ENCODE results near the gene CRIP2.

The CRIP2 gene

DNA sequence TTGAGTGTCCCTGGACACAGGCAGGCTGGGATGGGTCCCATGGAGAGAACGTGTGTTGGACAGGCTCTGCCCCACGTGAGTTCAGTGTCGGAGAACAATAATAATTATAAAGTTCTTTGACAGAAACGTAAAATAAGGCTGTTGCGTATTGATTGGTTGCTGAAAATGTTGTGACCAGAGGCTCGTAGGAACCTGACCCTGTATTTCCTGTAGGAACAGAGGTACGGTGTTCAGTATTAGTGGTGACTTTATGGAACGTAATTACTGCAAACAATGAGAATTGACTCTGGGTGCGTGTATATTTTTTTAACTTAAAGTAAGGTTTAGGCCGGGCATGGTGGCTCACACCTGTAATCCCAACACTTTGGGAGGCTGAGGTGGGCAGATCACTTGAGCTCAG, 47.2 kb upstream of the CRIP2 start:
- Histone ChIP-seq H2BK120ac (ENCODE audit: low read depth, low read length) (no peak overlapping the region), H4K8ac (ENCODE audit: low read depth, low read length) (no peak overlapping the region), H2BK5ac (ENCODE audit: low read length) (no peak overlapping the region), H4K91ac (ENCODE audit: low read depth, low read length, poor library complexity) (no peak overlapping the region), H3K23ac (ENCODE audit: low read depth, low read length, poor library complexity) (no peak overlapping the region), H3K4me3 (ENCODE audit: low read length in 2 of 2) (no peak overlapping the region), H3K18ac (ENCODE audit: low read length) (no peak overlapping the region), H3K9me3 (replicated peaks in 1 of 2; ENCODE audit: control insufficient read depth in 2 of 2, insufficient read depth in 1 of 2, low read depth in 1 of 2, low read length in 2 of 2) (peaks cover 15 to 38% of the 10 kb centered on the region in 2 donors), H3K27ac (replicated peaks; ENCODE audit: low read length) (no peak overlapping the region), H2BK12ac (ENCODE audit: low read length) (no peak overlapping the region), H2BK15ac (ENCODE audit: low read length) (no peak overlapping the region), H3K4me1 (ENCODE audit: control insufficient read depth in 2 of 2, insufficient read depth in 1 of 2, low read depth in 1 of 2, low read length in 2 of 2) (peaks cover 2 to 3% of the 10 kb centered on the region in 2 donors), H3K9ac (ENCODE audit: low read depth, low read length, poor library complexity) (no peak overlapping the region), H3K79me1 (ENCODE audit: low read depth, low read length) (peaks cover 23% of the 10 kb centered on the region), H2AK5ac (ENCODE audit: low read depth, low read length) (no peak overlapping the region), H3K27me3 (ENCODE audit: control insufficient read depth in 3 of 3, insufficient read depth in 3 of 3, low read depth in 1 of 3, low read length in 3 of 3) (no peaks in the 10 kb centered on the region), H3K4me2 (ENCODE audit: insufficient read depth, low read length, poor library complexity, severe bottlenecking) (no peak overlapping the region), H3K4ac (ENCODE audit: low read length) (no peak overlapping the region), H2AFZ (ENCODE audit: low read length) (no peak overlapping the region), H3K36me3 (replicated peaks in 1 of 2; ENCODE audit: control insufficient read depth in 2 of 2, insufficient read depth in 2 of 2, low read length in 2 of 2) (peaks cover 27 to 74% of the 10 kb centered on the region in 2 donors), H3K14ac (ENCODE audit: low read length) (no peak overlapping the region)
- WGBS, 2 donors (ENCODE audit: extremely low coverage in 2 of 2, insufficient read length in 2 of 2, insufficient replicate concordance in 1 of 2) = no CpG with 5 or more reads among the region's 10 CpGs
- DNase-seq (ENCODE audit: low spot score) = no peak

- no peak overlapping the region for H4K91ac ChIP-seq (ENCODE audit: low read depth, low read length, poor library complexity)
- no peak overlapping the region for H2BK12ac ChIP-seq (ENCODE audit: low read length)
- H2BK120ac ChIP-seq (ENCODE audit: low read depth, low read length) = no peak overlapping the region
- H3K27me3 ChIP-seq (ENCODE audit: control insufficient read depth in 3 of 3, insufficient read depth in 3 of 3, low read depth in 1 of 3, low read length in 3 of 3) = no peaks in the 10 kb centered on the region
- peaks cover 27 to 68% of the 10 kb centered on the region in 2 donors for H3K36me3 ChIP-seq (replicated peaks in 1 of 2; ENCODE audit: control insufficient read depth in 2 of 2, insufficient read depth in 2 of 2, low read length in 2 of 2)
- no peak overlapping the region for H2AK5ac ChIP-seq (ENCODE audit: low read depth, low read length)
- H3K23ac ChIP-seq (ENCODE audit: low read depth, low read length, poor library complexity) = no peak overlapping the region
- no peak overlapping the region for H2AFZ ChIP-seq (ENCODE audit: low read length)
- DNase-seq (ENCODE audit: low spot score) = no peak
- no CpG with 5 or more reads among the region's 9 CpGs for WGBS, 2 donors (ENCODE audit: extremely low coverage in 2 of 2, insufficient read length in 2 of 2, insufficient replicate concordance in 1 of 2)
- H3K14ac ChIP-seq (ENCODE audit: low read length) = no peak overlapping the region
- no peak overlapping the region for H2BK15ac ChIP-seq (ENCODE audit: low read length)
- H3K27ac ChIP-seq (replicated peaks; ENCODE audit: low read length) = no peak overlapping the region
- no peak overlapping the region for H3K18ac ChIP-seq (ENCODE audit: low read length)
- H2BK5ac ChIP-seq (ENCODE audit: low read length) = no peak overlapping the region
- no peak overlapping the region for H4K8ac ChIP-seq (ENCODE audit: low read depth, low read length)
- no peak overlapping the region for H3K4ac ChIP-seq (ENCODE audit: low read length)
- H3K9me3 ChIP-seq (replicated peaks in 1 of 2; ENCODE audit: control insufficient read depth in 2 of 2, insufficient read depth in 1 of 2, low read depth in 1 of 2, low read length in 2 of 2) = peaks cover 15 to 38% of the 10 kb centered on the region in 2 donors
- H3K79me1 ChIP-seq (ENCODE audit: low read depth, low read length) = peaks cover 25% of the 10 kb centered on the region
- no peak overlapping the region for H3K9ac ChIP-seq (ENCODE audit: low read depth, low read length, poor library complexity)
- H3K4me3 ChIP-seq (ENCODE audit: low read length in 2 of 2) = no peak overlapping the region
- no peaks in the 10 kb centered on the region for H3K4me1 ChIP-seq (ENCODE audit: control insufficient read depth in 2 of 2, insufficient read depth in 1 of 2, low read depth in 1 of 2, low read length in 2 of 2)
- no peak overlapping the region for H3K4me2 ChIP-seq (ENCODE audit: insufficient read depth, low read length, poor library complexity, severe bottlenecking)
These were observed 46.6 kb upstream of the CRIP2 start for GRCh38 chr14:105427936-105428485.

DNA sequence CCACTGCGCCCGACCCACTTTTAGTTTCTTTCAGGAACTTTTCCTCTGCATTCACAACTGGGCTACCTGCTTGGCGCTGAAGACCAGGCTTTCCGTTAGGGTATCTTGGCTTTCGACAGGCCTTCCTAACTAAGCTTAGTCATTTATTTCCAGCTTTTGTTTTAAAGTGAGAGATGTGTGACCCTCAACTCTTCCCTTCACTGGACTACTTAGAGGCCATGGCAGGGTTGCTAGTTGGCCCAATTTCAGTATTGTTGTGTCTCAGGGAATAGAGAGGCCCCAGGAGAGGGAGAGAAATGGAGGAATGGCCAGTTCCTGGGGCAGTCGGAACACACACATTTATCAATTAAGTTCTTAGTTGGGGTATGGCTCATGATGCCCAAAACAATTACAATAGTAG, 44.6 kb upstream of the CRIP2 start:
- no peak for DNase-seq (ENCODE audit: low spot score)
- H3K9ac ChIP-seq (ENCODE audit: low read depth, low read length, poor library complexity) = no peak overlapping the region

DNA sequence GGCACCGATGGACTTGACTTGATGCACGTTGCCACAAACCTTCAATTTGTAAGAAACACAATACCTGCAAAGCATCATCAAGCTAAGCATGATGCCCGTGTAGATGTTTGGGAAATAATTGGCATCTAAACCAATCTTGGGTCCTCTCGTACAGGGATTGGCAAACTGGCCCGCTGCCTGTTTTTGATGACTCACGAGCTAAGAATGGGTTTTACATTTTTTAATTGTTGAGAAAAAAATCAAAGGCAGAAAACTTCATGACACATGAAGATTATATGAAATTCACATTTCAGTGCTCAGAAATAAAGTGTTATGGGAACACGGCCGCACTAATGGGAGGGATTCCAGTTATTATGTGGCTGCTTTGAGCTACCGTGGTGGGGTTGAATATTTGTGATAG, 44.1 kb upstream of the CRIP2 start:
- no peak overlapping the region for H3K27ac ChIP-seq (replicated peaks; ENCODE audit: low read length)
- H3K4me1 ChIP-seq (ENCODE audit: control insufficient read depth in 2 of 2, insufficient read depth in 1 of 2, low read depth in 1 of 2, low read length in 2 of 2) = peaks cover 0 to 4% of the 10 kb centered on the region in 2 donors
- H2BK12ac ChIP-seq (ENCODE audit: low read length) = no peak overlapping the region
- peaks cover 24 to 63% of the 10 kb centered on the region in 2 donors for H3K36me3 ChIP-seq (replicated peaks in 1 of 2; ENCODE audit: control insufficient read depth in 2 of 2, insufficient read depth in 2 of 2, low read length in 2 of 2)
- no peak overlapping the region for H4K8ac ChIP-seq (ENCODE audit: low read depth, low read length)
- no peak overlapping the region for H3K4me3 ChIP-seq (ENCODE audit: low read length in 2 of 2)
- no peak overlapping the region for H4K91ac ChIP-seq (ENCODE audit: low read depth, low read length, poor library complexity)
- peaks cover 16% of the 10 kb centered on the region for H3K79me1 ChIP-seq (ENCODE audit: low read depth, low read length)
- H3K18ac ChIP-seq (ENCODE audit: low read length) = no peak overlapping the region
- no CpG with 5 or more reads among the region's 9 CpGs for WGBS, 2 donors (ENCODE audit: extremely low coverage in 2 of 2, insufficient read length in 2 of 2, insufficient replicate concordance in 1 of 2)
- no peak overlapping the region for H2BK5ac ChIP-seq (ENCODE audit: low read length)
- no peak for DNase-seq (ENCODE audit: low spot score)
- peaks cover 15 to 42% of the 10 kb centered on the region in 2 donors for H3K9me3 ChIP-seq (replicated peaks in 1 of 2; ENCODE audit: control insufficient read depth in 2 of 2, insufficient read depth in 1 of 2, low read depth in 1 of 2, low read length in 2 of 2)
- no peaks in the 10 kb centered on the region for H3K27me3 ChIP-seq (ENCODE audit: control insufficient read depth in 3 of 3, insufficient read depth in 3 of 3, low read depth in 1 of 3, low read length in 3 of 3)
- no peak overlapping the region for H2AFZ ChIP-seq (ENCODE audit: low read length)
- no peak overlapping the region for H2AK5ac ChIP-seq (ENCODE audit: low read depth, low read length)
- no peak overlapping the region for H2BK120ac ChIP-seq (ENCODE audit: low read depth, low read length)
- H3K4me2 ChIP-seq (ENCODE audit: insufficient read depth, low read length, poor library complexity, severe bottlenecking) = no peak overlapping the region
- no peak overlapping the region for H2BK15ac ChIP-seq (ENCODE audit: low read length)
- H3K9ac ChIP-seq (ENCODE audit: low read depth, low read length, poor library complexity) = no peak overlapping the region
- no peak overlapping the region for H3K4ac ChIP-seq (ENCODE audit: low read length)
- no peak overlapping the region for H3K14ac ChIP-seq (ENCODE audit: low read length)
- H3K23ac ChIP-seq (ENCODE audit: low read depth, low read length, poor library complexity) = no peak overlapping the region

More for the DNA sequence above, 44.6 kb upstream of the CRIP2 start:
- no peak overlapping the region for H2BK12ac ChIP-seq (ENCODE audit: low read length)
- H4K91ac ChIP-seq (ENCODE audit: low read depth, low read length, poor library complexity) = no peak overlapping the region
- H3K27ac ChIP-seq (replicated peaks; ENCODE audit: low read length) = no peak overlapping the region
- no peak overlapping the region for H2BK15ac ChIP-seq (ENCODE audit: low read length)
- WGBS, 2 donors (ENCODE audit: extremely low coverage in 2 of 2, insufficient read length in 2 of 2, insufficient replicate concordance in 1 of 2) = no CpG with 5 or more reads among the region's 6 CpGs
- peaks cover 0 to 4% of the 10 kb centered on the region in 2 donors for H3K4me1 ChIP-seq (ENCODE audit: control insufficient read depth in 2 of 2, insufficient read depth in 1 of 2, low read depth in 1 of 2, low read length in 2 of 2)
- no peak overlapping the region for H4K8ac ChIP-seq (ENCODE audit: low read depth, low read length)
- no peak overlapping the region for H3K18ac ChIP-seq (ENCODE audit: low read length)
- no peak overlapping the region for H3K4me2 ChIP-seq (ENCODE audit: insufficient read depth, low read length, poor library complexity, severe bottlenecking)
- no peak overlapping the region for H3K23ac ChIP-seq (ENCODE audit: low read depth, low read length, poor library complexity)
- H3K27me3 ChIP-seq (ENCODE audit: control insufficient read depth in 3 of 3, insufficient read depth in 3 of 3, low read depth in 1 of 3, low read length in 3 of 3) = no peaks in the 10 kb centered on the region
- H3K36me3 ChIP-seq (replicated peaks in 1 of 2; ENCODE audit: control insufficient read depth in 2 of 2, insufficient read depth in 2 of 2, low read length in 2 of 2) = peaks cover 24 to 65% of the 10 kb centered on the region in 2 donors
- H3K4me3 ChIP-seq (ENCODE audit: low read length in 2 of 2) = no peak overlapping the region
- H2AK5ac ChIP-seq (ENCODE audit: low read depth, low read length) = no peak overlapping the region
- H2BK120ac ChIP-seq (ENCODE audit: low read depth, low read length) = no peak overlapping the region
- H2BK5ac ChIP-seq (ENCODE audit: low read length) = no peak overlapping the region
- H3K4ac ChIP-seq (ENCODE audit: low read length) = no peak overlapping the region
- peaks cover 15 to 42% of the 10 kb centered on the region in 2 donors for H3K9me3 ChIP-seq (replicated peaks in 1 of 2; ENCODE audit: control insufficient read depth in 2 of 2, insufficient read depth in 1 of 2, low read depth in 1 of 2, low read length in 2 of 2)
- H3K14ac ChIP-seq (ENCODE audit: low read length) = no peak overlapping the region
- peaks cover 18% of the 10 kb centered on the region for H3K79me1 ChIP-seq (ENCODE audit: low read depth, low read length)
- no peak overlapping the region for H2AFZ ChIP-seq (ENCODE audit: low read length)
